H9 (cell line): Measurements from ENCODE around the gene MRRF. TPM values are rescaled to one million over a fixed set of nuclear protein-coding genes. Genes with fewer than 3 reads are reported as not detected.

Experiments
- DNase-seq: peaks from one replicate; pipeline ENCODE4 v3.0.0-alpha.2; 2017
- H2AFZ ChIP-seq: one replicate; pipeline ENCODE4 v1.6.1; 2013; ENCODE audit warnings: mild to moderate bottlenecking, low read length, control low read depth, moderate library complexity
- H2AK5ac ChIP-seq: 2 replicates; pipeline ENCODE4 v1.6.1; 2013; ENCODE audit warnings: low read length, control low read depth, mixed read lengths; ENCODE audit not compliant: insufficient read length
- H2BK120ac ChIP-seq: one replicate; pipeline ENCODE4 v1.6.1; 2013; ENCODE audit warnings: low read depth, mild to moderate bottlenecking, low read length, control low read depth, inconsistent platforms; ENCODE audit not compliant: poor library complexity, severe bottlenecking
- H2BK12ac ChIP-seq: 2 replicates; pipeline ENCODE4 v1.6.1; 2013; ENCODE audit warnings: low read length, control low read depth, mixed read lengths, low read depth; ENCODE audit not compliant: insufficient read length
- H2BK15ac ChIP-seq: 2 replicates; pipeline ENCODE4 v1.6.1; 2013; ENCODE audit warnings: low read depth, low read length, control low read depth
- H2BK20ac ChIP-seq: one replicate; pipeline ENCODE4 v1.6.1; 2013; ENCODE audit warnings: low read depth, mild to moderate bottlenecking, low read length, control low read depth, inconsistent platforms; ENCODE audit not compliant: poor library complexity, severe bottlenecking
- H2BK5ac ChIP-seq: 2 replicates; pipeline ENCODE4 v1.6.1; 2013; ENCODE audit warnings: low read length, control low read depth, mixed read lengths; ENCODE audit not compliant: insufficient read length
- H3K14ac ChIP-seq: 2 replicates; pipeline ENCODE4 v1.6.1; 2013; ENCODE audit warnings: low read length, control low read depth; ENCODE audit not compliant: insufficient read depth
- H3K18ac ChIP-seq: 2 replicates; pipeline ENCODE4 v1.6.1; 2013; ENCODE audit warnings: low read depth, mild to moderate bottlenecking, mixed read lengths, low read length, control low read depth; ENCODE audit not compliant: insufficient read length
- H3K23ac ChIP-seq: 2 replicates; pipeline ENCODE4 v1.6.1; 2013; ENCODE audit warnings: low read length, control low read depth, mixed read lengths, low read depth; ENCODE audit not compliant: insufficient read length
- H3K23me2 ChIP-seq: 2 replicates; pipeline ENCODE4 v1.6.1; 2013; ENCODE audit warnings: low read depth, mild to moderate bottlenecking, mixed read lengths, low read length, control low read depth; ENCODE audit not compliant: insufficient read length, poor library complexity, severe bottlenecking
- H3K27ac ChIP-seq: 2 replicates; pipeline ENCODE4 v1.5.1; 2013; ENCODE audit warnings: low read length, control low read depth, mixed read lengths, low read depth; ENCODE audit not compliant: insufficient read length
- H3K27me3 ChIP-seq: 2 replicates; pipeline ENCODE4 v1.6.1; 2013; ENCODE audit warnings: low read length, control low read depth, inconsistent platforms; ENCODE audit not compliant: insufficient read depth
- H3K4ac ChIP-seq: 2 replicates; pipeline ENCODE4 v1.6.1; 2013; ENCODE audit warnings: low read depth, mild to moderate bottlenecking, control low read depth, inconsistent platforms, low read length, moderate library complexity
- H3K4me1 ChIP-seq: 2 replicates; pipeline ENCODE4 v1.6.1; 2013; ENCODE audit warnings: low read length, control low read depth, inconsistent platforms; ENCODE audit not compliant: insufficient read depth
- H3K4me2 ChIP-seq: 2 replicates; pipeline ENCODE4 v1.6.1; 2013; ENCODE audit warnings: low read length, control low read depth, mixed read lengths; ENCODE audit not compliant: insufficient read length, insufficient read depth
- H3K56ac ChIP-seq: 2 replicates; pipeline ENCODE4 v1.6.1; 2013; ENCODE audit warnings: low read depth, mild to moderate bottlenecking, mixed read lengths, low read length, control low read depth; ENCODE audit not compliant: insufficient read length
- H3K79me1 ChIP-seq: 2 replicates; pipeline ENCODE4 v1.6.1; 2013; ENCODE audit warnings: low read depth, mild to moderate bottlenecking, moderate library complexity, low read length, control low read depth, inconsistent platforms; ENCODE audit not compliant: insufficient read depth, poor library complexity, severe bottlenecking
- H3K79me2 ChIP-seq: 2 replicates; pipeline ENCODE4 v1.6.1; 2013; ENCODE audit warnings: low read length, control low read depth, inconsistent platforms; ENCODE audit not compliant: insufficient read depth
- H3K9ac ChIP-seq: 2 replicates; pipeline ENCODE4 v1.6.1; 2013; ENCODE audit warnings: low read length, control low read depth, mixed read lengths; ENCODE audit not compliant: insufficient read length; ENCODE audit errors: extremely low read depth
- H3K9me3 ChIP-seq: one replicate; pipeline ENCODE4 v1.6.1; 2013; ENCODE audit warnings: low read depth, low read length, inconsistent platforms; ENCODE audit not compliant: control insufficient read depth
- H3T11ph ChIP-seq: one replicate; pipeline ENCODE4 v1.6.1; 2013; ENCODE audit warnings: mild to moderate bottlenecking, low read length, control low read depth, inconsistent platforms
- H4K20me1 ChIP-seq: one replicate; pipeline ENCODE4 v1.6.1; 2013; ENCODE audit not compliant: control insufficient read depth, insufficient read length, insufficient read depth
- H4K5ac ChIP-seq: 2 replicates; pipeline ENCODE4 v1.6.1; 2013; ENCODE audit warnings: low read depth, mild to moderate bottlenecking, mixed read lengths, low read length, control low read depth; ENCODE audit not compliant: insufficient read length
- H4K8ac ChIP-seq: replicated peaks from 2 replicates; pipeline ENCODE4 v1.6.1; 2013; ENCODE audit warnings: low read length, control low read depth, mixed read lengths, low read depth; ENCODE audit not compliant: insufficient read length
- H4K91ac ChIP-seq: 2 replicates; pipeline ENCODE4 v1.6.1; 2013; ENCODE audit warnings: low read depth, mild to moderate bottlenecking, moderate library complexity, mixed read lengths, low read length, control low read depth; ENCODE audit not compliant: insufficient read length
- H3K27ac Mint-ChIP-seq, 3 experiments: 2 replicates in 2 of 3; 3 replicates in 1 of 3; pipeline ENCODE4 v1.8.0; 2020 to 2021; ENCODE audit warnings: mixed read lengths in 3 of 3, mild to moderate bottlenecking in 1 of 3, moderate library complexity in 1 of 3
- H3K27me3 Mint-ChIP-seq: 2 replicates; pipeline ENCODE4 v1.8.0; 2021; ENCODE audit warnings: low read depth, mild to moderate bottlenecking, moderate library complexity, mixed read lengths
- H3K36me3 Mint-ChIP-seq, 3 experiments: 2 replicates in 2 of 3; 3 replicates in 1 of 3; pipeline ENCODE4 v1.8.0; 2020 to 2021; ENCODE audit warnings: low read depth in 3 of 3, mixed read lengths in 3 of 3; ENCODE audit not compliant: insufficient read depth in 1 of 3
- H3K4me1 Mint-ChIP-seq, 2 experiments: 2 replicates each; pipeline ENCODE4 v1.8.0; 2020; ENCODE audit warnings: mixed read lengths in 2 of 2
- H3K4me3 Mint-ChIP-seq, 2 experiments: 2 replicates in 1 of 2; 3 replicates in 1 of 2; pipeline ENCODE4 v1.8.0; 2020 to 2021; ENCODE audit warnings: mild to moderate bottlenecking in 2 of 2, mixed read lengths in 2 of 2, moderate library complexity in 1 of 2
- H3K9me3 Mint-ChIP-seq, 2 experiments: 2 replicates in 1 of 2; 3 replicates in 1 of 2; pipeline ENCODE4 v1.8.0; 2020; ENCODE audit warnings: mild to moderate bottlenecking in 2 of 2, mixed read lengths in 2 of 2, moderate library complexity in 1 of 2
- CTCF ChIP-seq: fragments of 200-600 bp; sonication (generic); conservative IDR thresholded peaks from 3 replicates; pipeline ENCODE4 v1.8.0; 2021; ENCODE audit warnings: antibody characterized with exemption, mild to moderate bottlenecking
- WGBS: extraction: QIAGEN DNeasy Blood & Tissue Kit; methylation state at CpG from one replicate; pipeline ENCODE4 v1.1.7; 2013; ENCODE audit warnings: missing lambda C conversion rate, low lambda C conversion rate, mixed read lengths; ENCODE audit not compliant: insufficient read length; ENCODE audit errors: extremely low coverage; 5-methylcytosine and 5-hydroxymethylcytosine counted together
- total RNA-seq: library from RNA; stranded (reverse); gene quantifications from 2 replicates; pipeline ENCODE4 v1.2.1, GENCODE V29; 2021

The MRRF gene
- total RNA-seq, 1 experiment from 2014 or later: 33.7 TPM

- no peak overlapping the region; a peak in 1 of 5 replicates for H3K4me3 Mint-ChIP-seq
- no peaks in the 10 kb centered on the region for H4K20me1 ChIP-seq
Observed at GRCh38 chr9:122339579-122339978, 74.9 kb downstream of the MRRF start.

More at GRCh38 chr9:122339579-122339978, 74.9 kb downstream of the MRRF start:
- no peak overlapping the region for H2BK12ac ChIP-seq
- peaks cover 9% of the 10 kb centered on the region for H3K27me3 Mint-ChIP-seq
- H2BK5ac ChIP-seq: no peak overlapping the region
- no peaks in the 10 kb centered on the region for H3K79me2 ChIP-seq
- no peak overlapping the region for H3T11ph ChIP-seq
- no peak overlapping the region for H3K56ac ChIP-seq
- TF ChIP-seq CTCF: no peak
- no peak overlapping the region for H3K14ac ChIP-seq
- no peak overlapping the region for H3K23ac ChIP-seq
- H3K27me3 ChIP-seq: no peaks in the 10 kb centered on the region
- no peak overlapping the region for H2AK5ac ChIP-seq
- H4K5ac ChIP-seq: no peak overlapping the region
- no peaks in the 10 kb centered on the region for H3K23me2 ChIP-seq
- H2BK20ac ChIP-seq: no peak overlapping the region
- H4K91ac ChIP-seq: no peak overlapping the region
- WGBS: no CpG with 5 or more reads among the region's 5 CpGs
- H3K4me1 ChIP-seq: peaks cover 16% of the 10 kb centered on the region; the same call in 1 of the 2 replicates
- H3K27ac Mint-ChIP-seq: no peak overlapping the region
- H2AFZ ChIP-seq: no peak overlapping the region
- H3K9me3 Mint-ChIP-seq: no peaks in the 10 kb centered on the region
- no peak overlapping the region for H3K27ac ChIP-seq
- no peak overlapping the region for H3K4me2 ChIP-seq
- no peaks in the 10 kb centered on the region for H3K9me3 ChIP-seq
- H3K36me3 Mint-ChIP-seq: no peaks in the 10 kb centered on the region
- H3K4me1 Mint-ChIP-seq: peaks cover 50 to 66% of the 10 kb centered on the region in 2 experiments
- no peak overlapping the region for H4K8ac ChIP-seq
- H3K79me1 ChIP-seq: no peaks in the 10 kb centered on the region
- no peak overlapping the region for H2BK120ac ChIP-seq
- no peak overlapping the region for H3K4ac ChIP-seq
- H3K18ac ChIP-seq: no peak overlapping the region
- H2BK15ac ChIP-seq: no peak overlapping the region
- DNase-seq: no peak
- H3K9ac ChIP-seq: no peak overlapping the region
